Stimulated activated CD8-positive, alpha-beta memory T cell treated with anti-CD3 and anti-CD28 coated beads, Interleukin-4, amount 100 ng/mL, for 24 hours (primary cell): ENCODE data around the gene LRP1B.
"Not testable (repeated sequence)": the region's sequence is repeated elsewhere in the genome, so short reads cannot be mapped to it uniquely, and the experiment has no call there.

ENCODE experiments used
- DNase-seq: peaks from one replicate; pipeline ENCODE4 v3.0.0-alpha.2; 2020; ENCODE audit warnings: low read depth

Gene LRP1B

GRCh38 chr2:141015341-141016047 lies 1115.3 kb downstream of the LRP1B start:
- no peak for DNase-seq

- no peak for DNase-seq
These were observed 1126.7 kb downstream of the LRP1B start for GRCh38 chr2:141003967-141004657.

GRCh38 chr2:141001750-141002149 lies 1129.1 kb downstream of the LRP1B start:
- DNase-seq = no peak

DNA sequence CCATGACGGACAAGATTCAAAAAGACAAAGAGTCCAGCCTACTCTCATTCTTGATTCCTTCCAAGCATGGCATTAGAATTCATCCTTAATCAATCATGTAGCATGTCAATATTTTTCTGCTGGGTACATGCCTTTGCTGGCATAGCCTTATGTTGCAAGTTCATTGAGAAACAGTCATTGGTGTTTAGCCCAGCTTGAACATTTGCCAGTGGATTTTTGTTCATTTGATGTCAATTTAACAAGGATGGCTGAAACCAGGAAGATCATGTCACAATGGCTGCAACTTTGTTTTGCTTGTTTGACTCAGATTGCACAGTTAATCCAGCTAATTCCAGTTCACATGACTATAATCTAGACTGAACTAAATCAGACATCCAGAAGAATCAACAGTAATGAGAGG lies 1132.2 kb downstream of the LRP1B start:
- no peak for DNase-seq

DNA sequence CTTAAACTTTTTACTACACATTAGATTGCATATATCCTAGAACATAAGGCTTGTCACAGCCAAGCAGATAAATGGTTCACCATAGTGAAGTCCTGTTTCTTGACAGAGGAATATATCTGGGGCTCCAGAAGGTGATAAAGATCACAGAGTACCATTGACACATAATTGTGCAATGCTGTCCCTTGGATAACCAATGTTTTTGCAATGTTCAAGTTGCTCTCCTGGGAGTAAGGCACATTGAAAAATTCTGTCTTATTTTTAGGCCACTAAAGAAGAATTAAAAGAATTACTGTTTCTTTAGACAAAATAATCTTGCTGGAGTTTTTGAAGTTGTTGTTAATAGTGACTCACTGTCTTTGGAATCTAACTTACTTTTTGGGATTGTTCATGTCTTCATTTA lies 1132.8 kb downstream of the LRP1B start:
- DNase-seq = no peak

DNA sequence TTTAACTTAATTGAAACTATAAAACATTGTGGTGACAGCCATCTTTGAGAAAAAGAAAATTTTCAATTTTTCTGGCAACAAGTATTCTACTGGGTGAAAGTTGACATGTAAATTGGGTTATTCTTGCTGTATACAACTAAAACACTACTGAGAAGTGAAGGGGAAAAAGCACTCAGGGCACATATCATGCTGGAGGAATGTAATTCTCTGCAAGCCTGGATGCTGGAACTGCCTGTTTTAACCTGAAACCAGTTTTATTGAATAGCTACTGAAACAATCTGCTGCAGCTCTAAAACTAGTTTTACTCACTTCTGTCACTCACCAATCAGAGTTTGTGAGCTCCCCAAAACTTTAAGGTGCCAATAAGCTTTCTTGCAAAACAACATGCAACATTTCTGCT lies 1136.0 kb downstream of the LRP1B start:
- DNase-seq = no peak

DNA sequence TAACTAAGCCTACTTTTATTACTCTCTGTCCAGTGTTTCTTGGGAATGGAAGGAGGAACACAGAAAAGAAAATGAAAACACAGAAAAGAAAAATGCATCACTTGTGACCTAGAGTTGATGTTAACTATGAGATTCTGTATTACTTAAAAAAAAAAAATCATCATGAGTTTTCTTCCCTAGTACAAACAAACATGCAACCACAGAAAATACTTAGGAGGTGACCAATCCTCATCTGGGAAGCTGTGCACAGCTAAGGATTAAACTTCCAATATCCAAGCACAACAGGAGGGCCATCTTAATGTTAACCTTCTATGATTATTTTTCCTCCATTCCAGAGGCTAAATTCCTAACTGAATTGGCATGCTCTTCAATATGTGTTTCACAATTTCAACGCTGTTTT lies 1140.4 kb downstream of the LRP1B start:
- no peak for DNase-seq

GRCh38 chr2:140988597-140988996 lies 1142.2 kb downstream of the LRP1B start:
- DNase-seq = no peak

GRCh38 chr2:140986456-140986855 lies 1144.4 kb downstream of the LRP1B start:
- no peak for DNase-seq

DNA sequence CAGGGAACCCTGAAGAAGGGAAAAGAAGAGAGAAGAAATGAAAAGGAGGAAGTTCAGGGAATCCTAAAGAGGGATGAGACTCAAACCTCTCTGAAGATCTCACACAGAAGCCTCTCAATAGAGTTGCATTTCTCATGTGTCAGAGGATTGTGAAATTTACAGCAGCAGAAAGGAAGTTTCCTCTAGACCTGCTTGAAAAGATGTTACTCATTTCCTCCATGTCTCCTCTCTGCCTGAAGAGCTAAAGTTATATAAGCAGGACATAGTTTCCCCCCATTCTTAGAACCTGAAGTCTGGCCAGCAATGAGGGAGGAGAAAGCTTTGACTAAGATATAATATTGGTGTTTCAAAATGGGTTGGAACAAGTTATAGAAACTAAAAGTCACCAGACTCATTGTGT lies 1155.6 kb downstream of the LRP1B start:
- DNase-seq = no peak

GRCh38 chr2:140972724-140973123 lies 1158.1 kb downstream of the LRP1B start:
- DNase-seq = no peak

DNA sequence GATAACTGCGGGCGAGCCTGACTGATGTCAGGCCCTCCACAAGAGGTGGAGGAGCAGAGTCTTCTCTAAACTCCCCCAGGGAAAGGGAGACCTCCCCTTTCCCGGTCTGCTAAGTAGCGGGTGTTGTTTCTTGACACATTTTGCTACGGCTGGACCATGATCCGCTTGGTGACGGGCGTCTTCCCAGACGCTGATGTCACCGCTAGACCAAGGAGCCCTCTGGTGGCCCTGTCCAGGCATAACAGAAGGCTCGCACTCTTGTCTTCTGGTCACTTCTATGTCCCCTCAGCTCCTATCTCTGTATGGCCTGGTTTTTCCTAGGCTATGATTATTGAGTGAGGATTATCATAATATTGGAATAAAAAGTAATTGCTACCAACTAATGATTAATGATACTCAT lies 1166.5 kb downstream of the LRP1B start:
- DNase-seq = not testable (repeated sequence)

GRCh38 chr2:140949932-140950331 lies 1180.9 kb downstream of the LRP1B start:
- DNase-seq = no peak

- DNase-seq = no peak
These were observed 1183.6 kb downstream of the LRP1B start for GRCh38 chr2:140947236-140947635.

DNA sequence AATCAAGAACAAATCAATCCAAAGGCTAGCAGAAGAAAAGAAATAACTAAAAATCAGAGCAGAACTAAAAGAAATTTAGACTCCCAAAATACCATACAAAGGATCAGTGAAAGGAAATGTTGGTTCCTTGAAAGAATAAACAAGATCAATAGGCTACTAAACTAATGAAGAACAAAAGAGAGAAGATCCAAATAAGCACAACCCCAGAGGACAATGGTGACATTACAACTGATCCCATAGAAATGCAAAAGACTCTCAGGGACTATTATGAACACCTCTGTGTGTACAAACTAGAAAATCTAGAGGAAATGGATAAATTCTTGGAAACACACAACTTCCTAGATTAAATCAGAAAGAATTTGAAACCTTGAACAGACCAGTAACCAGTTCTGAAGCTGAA lies 1186.9 kb downstream of the LRP1B start:
- no peak for DNase-seq

DNA sequence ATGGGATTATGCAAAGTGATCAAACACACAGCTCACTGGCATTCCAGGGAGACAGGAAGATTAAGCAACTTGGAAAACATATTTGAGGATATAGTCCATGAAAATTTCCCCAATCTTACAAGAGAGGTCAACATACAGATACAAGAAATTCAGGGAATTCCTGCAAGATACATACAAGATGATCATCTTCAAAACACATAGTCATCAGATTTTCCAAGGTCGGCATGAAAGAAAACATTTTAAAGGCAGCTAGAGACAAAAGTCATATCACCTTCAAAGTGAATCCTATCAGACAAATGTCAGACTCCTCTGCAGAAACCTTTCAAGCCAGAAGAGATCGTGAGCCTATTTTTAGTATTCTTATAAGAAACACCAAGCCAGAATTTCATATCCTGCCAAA lies 1188.5 kb downstream of the LRP1B start:
- no peak for DNase-seq

DNA sequence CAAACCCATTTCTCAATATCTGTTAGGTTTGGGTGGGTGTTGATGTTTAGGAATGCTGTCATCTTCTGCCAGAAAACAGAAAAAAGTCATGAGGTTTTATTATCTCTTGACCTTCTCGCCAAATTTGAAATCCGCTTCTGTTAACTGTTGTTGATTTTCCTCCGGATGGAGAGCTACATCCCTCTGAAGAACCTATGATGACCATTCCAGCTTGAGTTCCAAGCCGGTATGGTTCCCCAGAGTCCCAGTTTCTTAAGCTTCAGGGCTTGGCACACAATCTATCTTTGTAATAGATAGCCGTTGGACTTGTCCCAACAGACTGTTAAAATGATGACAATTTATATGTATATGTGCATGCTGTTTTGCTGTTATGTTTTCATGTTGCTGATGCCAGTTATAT lies 1201.0 kb downstream of the LRP1B start:
- DNase-seq = no peak

DNA sequence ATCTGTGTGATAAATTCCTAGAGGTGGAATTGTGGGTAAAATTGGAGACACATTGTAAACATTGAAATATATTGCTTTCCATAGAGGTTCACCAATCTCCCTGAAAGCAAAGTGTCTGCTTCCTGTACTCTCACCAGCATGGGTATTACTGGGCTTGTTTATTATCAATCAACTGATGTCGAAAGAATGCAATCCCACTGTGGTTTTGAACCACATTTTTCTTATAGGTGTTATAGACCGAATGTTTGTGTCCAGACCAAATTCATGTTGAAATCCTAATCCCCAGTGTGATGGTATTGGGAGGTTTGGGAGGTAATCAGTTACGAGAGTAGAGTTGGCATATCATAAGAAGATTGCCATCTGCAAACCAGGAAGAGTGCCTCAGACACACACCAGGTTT lies 1212.4 kb downstream of the LRP1B start:
- no peak for DNase-seq

- no peak for DNase-seq
These were observed 1214.4 kb downstream of the LRP1B start for GRCh38 chr2:140916410-140916809.

- no peak for DNase-seq
These were observed 1220.1 kb downstream of the LRP1B start for GRCh38 chr2:140910683-140911082.

DNA sequence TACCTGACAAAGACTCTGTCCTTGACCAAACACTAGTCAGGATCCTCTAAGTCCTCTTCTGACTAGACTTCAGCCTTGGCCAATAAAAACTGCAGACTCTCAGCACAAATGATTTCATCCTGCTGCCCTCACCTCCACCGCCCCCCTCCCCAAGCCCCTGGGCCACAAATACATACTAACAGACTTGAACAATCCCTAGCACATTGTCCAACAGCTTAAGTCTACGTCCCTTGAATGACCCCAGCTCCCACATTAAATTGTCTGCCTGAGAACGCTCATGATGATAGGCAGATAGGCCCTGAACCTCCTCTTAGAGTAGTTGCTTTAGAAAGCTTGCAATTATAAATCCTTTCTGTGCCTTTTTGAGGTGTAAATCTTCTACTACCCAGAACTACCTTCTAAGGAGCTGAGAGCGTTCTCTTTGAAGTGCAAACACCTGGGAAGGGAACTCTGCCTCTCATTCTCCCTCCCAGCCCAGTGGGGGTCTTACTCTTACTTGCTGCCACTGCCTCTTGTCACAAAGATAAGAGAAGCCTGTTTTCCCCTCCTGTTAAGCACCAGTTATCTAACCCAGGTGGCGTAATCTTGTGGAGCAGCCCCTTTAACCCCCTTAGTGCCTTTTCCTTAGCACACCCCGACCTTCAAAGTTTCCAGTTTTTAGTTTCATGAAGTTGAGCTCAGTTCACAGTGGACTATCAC lies 1225.6 kb downstream of the LRP1B start:
- no peak for DNase-seq

DNA sequence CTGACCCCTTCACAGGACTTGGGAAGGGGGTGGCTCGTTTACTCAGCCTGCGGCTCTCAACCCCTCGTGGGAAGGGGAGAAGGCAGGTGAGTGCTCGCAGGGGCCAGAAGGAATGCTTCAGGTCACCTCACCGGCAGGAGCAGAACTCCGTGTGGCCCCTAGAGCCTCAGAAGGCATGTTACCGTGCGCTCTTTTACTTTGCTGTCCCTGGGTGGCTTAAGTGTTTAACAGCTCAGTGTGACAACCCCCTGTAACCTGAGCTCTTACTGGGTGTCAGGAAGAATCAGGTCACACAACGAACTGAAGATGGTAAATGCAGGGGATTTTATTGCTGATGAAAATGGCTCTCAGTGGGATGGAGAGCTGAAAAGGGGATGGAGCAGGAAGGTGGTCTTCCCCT lies 1235.4 kb downstream of the LRP1B start:
- DNase-seq = no peak

DNA sequence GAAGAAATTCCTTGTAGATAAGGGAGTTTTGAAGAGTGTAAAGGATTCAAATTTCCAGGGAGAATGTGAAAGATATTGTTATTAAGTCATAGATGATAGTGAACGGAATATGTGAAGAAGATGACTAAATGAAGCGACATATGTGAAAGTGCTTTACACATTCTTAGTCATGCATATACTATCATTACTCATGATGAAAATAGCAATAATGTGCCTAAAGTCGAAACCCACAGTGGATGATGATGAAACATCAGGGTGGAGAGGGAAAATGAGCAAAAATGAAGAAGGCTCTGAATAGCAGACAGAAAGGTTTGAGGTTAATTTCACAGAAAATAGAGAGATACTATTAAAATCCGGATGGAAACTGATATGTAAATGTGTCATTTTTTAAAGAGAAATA lies 1237.1 kb downstream of the LRP1B start:
- no peak for DNase-seq
